NCI-H1694 (cell line): ENCODE data around the gene FALEC.

Source experiments
- DNase-seq: peaks from one replicate; lab custom pipeline; 2025; lab: John Stamatoyannopoulos, UW

Gene FALEC

GRCh38 chr1:150545486-150546032, 30.0 kb downstream of the FALEC start:
- DNase-seq: no peak

DNA sequence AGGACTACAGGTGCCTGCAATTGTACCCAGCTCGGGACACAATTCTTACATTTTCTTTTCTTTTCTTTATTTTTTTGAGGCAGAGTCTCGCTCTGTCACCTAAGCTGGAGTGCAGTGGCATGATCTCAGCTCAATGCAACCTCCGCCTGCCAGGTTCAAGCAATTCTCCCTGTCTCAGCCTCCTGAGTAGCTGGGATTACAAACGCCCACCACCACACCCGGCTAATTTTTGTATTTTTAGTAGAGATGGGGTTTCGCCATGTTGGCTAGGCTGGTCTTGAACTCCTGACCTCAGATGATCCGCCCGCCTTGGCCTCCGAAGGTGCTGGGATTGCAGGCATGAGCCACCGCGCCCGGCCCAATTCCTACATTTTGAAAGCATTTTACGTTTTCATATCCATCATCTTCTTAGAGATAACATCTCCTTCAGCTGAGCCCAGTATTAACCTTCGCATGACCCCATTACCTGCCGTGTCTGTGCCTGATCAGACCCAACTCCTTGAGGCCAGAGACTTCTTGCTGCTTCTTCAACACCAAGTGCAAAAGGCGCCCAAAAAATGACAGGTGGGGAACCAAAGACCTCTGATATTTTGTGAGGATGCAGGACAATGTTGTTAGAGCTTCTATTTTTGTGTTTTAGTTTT, 30.9 kb downstream of the FALEC start:
- DNase-seq: no peak

DNA sequence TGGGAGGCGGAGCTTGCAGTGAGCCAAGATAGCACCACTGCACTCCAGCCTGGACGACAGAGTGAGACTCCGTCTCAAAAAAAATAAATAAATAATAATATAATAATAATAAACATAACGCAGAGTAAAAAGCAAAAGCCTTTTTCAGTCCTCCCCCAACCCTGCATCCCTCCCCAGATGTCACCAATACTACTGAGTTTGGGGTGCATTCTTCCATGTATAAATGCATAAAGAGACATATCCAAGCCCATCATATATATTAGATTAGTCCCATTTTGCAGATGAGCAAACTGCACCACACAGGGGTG, 32.7 kb downstream of the FALEC start:
- DNase-seq: no peak

- peak; percentile 17 for DNase-seq
Measured at GRCh38 chr1:150548632-150549495, 33.3 kb downstream of the FALEC start, which contains the start of gene ADAMTSL4. TSS of gene ADAMTSL4 (plus strand) at chr1:150549408. CDS start at chr1:150552289, 2,881 bp downstream.

- no peak for DNase-seq
Measured at GRCh38 chr1:150549496-150550221, 34.1 kb downstream of the FALEC start.

- DNase-seq: no peak
Measured at GRCh38 chr1:150550222-150551050, 34.9 kb downstream of the FALEC start.

- no peak for DNase-seq
Measured at GRCh38 chr1:150551051-150551783, 35.7 kb downstream of the FALEC start.

GRCh38 chr1:150551784-150552127, 36.2 kb downstream of the FALEC start:
- DNase-seq: no peak

DNA sequence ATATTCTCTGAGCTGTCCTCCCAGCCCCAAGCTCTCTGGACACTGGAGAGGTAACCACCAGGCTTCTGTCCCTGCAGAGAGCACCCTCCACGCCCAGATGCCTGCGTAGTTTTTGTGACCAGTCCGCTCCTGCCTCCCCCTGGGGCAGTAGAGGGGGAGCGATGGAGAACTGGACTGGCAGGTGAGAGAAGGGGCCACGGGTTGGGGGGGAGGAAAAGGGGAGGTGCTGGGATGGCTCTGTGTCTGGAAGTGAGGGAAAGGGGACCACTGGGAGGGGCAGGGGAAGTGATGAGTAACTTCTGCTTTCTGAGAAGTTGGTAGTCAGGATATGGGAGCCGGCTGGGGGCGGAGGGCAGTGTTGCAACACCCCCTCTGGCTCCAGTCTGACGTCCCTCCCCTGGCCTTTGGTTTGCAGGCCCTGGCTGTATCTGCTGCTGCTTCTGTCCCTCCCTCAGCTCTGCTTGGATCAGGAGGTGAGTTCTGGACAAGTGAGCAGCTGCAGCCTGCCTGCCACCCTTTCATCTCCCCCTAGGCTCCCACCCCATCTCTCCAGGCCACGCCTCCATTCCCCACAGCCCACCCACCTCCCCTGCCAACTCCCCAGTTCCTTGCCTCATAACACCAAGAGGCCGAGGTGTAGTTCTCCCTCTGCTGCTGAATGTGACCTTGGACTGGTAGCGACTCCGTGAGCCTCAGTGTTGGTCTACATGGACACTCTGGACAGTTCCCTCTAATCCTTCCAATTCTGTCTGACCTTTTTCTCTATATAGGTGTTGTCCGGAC, 36.8 kb downstream of the FALEC start:
- DNase-seq: no peak

DNA sequence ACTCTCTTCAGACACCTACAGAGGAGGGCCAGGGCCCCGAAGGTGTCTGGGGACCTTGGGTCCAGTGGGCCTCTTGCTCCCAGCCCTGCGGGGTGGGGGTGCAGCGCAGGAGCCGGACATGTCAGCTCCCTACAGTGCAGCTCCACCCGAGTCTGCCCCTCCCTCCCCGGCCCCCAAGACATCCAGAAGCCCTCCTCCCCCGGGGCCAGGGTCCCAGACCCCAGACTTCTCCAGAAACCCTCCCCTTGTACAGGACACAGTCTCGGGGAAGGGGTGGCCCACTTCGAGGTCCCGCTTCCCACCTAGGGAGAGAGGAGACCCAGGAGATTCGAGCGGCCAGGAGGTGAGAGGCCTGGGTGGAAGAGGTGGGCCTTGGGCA, 37.3 kb downstream of the FALEC start:
- DNase-seq: no peak

DNA sequence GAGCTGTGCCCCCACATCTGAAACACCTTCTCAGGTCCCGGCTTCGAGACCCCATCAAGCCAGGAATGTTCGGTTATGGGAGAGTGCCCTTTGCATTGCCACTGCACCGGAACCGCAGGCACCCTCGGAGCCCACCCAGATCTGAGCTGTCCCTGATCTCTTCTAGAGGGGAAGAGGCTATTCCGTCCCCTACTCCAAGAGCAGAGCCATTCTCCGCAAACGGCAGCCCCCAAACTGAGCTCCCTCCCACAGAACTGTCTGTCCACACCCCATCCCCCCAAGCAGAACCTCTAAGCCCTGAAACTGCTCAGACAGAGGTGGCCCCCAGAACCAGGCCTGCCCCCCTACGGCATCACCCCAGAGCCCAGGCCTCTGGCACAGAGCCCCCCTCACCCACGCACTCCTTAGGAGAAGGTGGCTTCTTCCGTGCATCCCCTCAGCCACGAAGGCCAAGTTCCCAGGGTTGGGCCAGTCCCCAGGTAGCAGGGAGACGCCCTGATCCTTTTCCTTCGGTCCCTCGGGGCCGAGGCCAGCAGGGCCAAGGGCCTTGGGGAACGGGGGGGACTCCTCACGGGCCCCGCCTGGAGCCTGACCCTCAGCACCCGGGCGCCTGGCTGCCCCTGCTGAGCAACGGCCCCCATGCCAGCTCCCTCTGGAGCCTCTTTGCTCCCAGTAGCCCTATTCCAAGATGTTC, 38.0 kb downstream of the FALEC start:
- DNase-seq: no peak

GRCh38 chr1:150554086-150554452, 38.5 kb downstream of the FALEC start:
- no peak for DNase-seq

- DNase-seq: no peak
Measured at GRCh38 chr1:150555198-150555970, 39.8 kb downstream of the FALEC start.

GRCh38 chr1:150555971-150556865, 40.7 kb downstream of the FALEC start:
- no peak for DNase-seq

DNA sequence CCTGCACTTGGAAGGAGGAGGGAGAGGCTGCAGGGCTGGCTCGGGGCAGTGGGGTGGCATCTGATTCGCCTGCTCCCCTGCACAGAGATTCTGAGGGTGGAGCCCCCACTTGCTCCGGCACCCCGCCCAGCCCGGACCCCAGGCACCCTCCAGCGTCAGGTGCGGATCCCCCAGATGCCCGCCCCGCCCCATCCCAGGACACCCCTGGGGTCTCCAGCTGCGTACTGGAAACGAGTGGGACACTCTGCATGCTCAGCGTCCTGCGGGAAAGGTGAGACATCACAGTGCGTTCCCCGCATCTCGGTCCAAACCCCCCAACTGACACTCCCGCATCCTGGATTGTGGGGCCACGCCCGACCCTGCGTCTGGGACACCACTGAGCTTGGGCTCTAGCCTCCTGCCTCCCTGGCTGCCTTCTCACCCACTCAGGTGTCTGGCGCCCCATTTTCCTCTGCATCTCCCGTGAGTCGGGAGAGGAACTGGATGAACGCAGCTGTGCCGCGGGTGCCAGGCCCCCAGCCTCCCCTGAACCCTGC, 41.6 kb downstream of the FALEC start:
- DNase-seq: no peak

DNA sequence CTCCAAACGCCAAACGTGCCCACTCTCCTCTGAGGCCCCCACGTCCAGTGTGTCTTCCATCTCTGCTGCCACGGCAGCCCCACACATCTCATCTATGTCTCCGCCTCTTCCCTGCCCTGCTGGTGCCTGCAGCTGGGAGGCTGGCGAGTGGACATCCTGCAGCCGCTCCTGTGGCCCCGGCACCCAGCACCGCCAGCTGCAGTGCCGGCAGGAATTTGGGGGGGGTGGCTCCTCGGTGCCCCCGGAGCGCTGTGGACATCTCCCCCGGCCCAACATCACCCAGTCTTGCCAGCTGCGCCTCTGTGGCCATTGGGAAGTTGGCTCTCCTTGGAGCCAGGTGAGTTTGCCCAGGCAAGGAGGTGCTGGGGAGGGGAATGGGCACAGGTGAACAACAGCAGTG, 42.3 kb downstream of the FALEC start:
- DNase-seq: no peak

DNA sequence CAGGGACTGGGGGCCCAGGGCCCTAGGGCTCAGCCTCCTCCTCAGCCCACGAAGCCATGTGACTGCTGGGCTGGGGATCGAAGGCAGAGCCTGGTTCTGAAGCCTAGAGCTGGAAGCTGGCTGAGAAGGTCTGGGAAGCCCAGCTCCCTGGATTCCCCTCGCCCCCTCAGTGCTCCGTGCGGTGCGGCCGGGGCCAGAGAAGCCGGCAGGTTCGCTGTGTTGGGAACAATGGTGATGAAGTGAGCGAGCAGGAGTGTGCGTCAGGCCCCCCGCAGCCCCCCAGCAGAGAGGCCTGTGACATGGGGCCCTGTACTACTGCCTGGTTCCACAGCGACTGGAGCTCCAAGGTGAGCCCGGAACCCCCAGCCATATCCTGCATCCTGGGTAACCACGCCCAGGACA, 42.8 kb downstream of the FALEC start:
- no peak for DNase-seq
